Activated CD8-positive, alpha-beta memory T cell treated with anti-CD3 and anti-CD28 coated beads for 48 hours (primary cell): Measurements from ENCODE around the gene CPN2.

ENCODE experiments used
- DNase-seq, 3 experiments: peaks; one replicate each; pipeline ENCODE4 v3.0.0-alpha.2; 2020; ENCODE audit warnings: low read depth in 2 of 3, low spot score in 2 of 3

CPN2 gene

DNA sequence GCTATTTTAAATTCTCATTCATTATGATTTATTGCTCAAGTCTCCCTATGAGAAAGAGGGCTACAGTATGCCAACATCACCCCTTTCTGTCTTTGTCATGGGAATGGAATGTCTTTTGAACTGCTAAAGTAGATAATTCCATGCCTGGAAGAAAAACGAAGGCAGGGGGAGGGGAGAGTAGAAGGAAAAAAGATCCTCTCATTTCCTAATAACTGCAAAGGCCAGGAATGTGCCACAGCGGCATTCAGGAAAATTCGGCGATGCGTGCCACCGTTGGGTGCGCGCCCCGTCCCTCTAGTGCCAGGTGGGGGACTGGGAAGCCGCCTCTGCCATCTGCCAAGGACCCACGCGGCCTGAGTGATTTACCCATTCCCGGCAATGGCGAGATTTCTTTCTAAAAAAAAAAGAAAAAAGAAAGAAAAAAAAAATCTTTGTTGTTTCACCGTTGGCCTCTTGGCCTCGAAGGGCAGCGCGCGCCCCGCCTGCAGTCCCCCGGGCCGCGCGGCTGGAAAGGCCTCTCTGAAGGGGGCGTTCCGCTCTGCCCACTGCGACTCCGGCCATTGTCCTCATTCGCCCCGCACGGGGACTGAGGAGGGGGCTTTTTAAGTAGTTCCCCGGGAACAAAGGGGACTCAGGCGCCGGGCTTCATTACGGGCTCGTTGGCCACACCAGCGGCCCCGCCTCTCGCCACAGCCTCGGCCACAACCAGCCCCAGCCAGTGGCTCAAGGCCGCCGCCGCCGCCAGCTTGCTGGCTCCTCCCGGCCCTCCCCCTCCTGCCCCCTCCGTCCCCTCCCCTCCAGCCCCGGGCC is 54.5 kb downstream of the CPN2 start:
- DNase-seq = no peak

DNA sequence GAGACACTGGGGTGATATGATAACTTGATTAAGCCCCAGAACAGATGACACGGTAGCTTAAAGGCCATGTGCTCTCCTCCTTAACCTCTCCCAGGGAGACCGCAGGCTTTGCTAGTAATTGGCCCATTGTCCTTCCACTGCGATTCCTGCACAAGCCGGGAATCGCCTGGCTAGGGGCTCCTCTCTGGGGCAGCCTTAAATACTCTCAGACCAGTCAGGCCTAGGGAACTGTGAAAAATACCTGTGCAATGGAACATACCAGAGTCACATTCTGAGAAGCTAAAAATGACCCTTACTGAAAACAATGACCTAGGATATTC is 56.3 kb downstream of the CPN2 start:
- DNase-seq = no peak

DNA sequence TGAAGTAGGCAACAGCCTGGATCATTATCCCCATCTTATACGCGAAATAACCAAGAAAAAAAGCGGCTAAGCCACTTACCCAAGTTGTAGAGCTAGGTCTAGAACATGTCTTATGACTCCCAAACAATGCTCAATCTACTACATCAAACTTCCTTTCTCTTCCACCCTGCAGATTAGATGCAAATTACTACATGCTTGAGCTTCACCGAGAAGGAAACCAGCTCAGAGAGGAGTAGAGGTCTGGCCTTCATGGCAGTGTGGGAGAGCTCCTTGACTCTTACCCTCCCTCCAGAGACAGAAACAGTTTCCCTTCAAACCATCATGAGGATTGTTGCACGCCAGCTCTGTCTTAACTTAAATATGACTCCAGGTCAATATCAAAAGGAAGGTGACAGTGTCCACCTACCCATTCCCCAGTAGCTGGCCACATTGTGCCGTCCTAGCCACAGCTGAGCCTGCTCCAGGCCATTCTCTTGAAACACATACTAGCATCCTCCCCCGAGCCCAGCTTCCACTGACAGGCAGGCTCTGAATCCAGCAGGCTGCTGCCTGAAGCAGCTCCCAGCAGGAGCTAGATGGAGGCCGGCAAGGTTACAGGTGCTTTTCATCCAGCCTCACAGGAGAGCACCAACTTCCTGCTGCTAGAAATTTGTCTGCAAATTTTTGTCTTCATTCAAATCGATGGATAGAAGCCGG is 56.8 kb downstream of the CPN2 start:
- no peak for DNase-seq

DNA sequence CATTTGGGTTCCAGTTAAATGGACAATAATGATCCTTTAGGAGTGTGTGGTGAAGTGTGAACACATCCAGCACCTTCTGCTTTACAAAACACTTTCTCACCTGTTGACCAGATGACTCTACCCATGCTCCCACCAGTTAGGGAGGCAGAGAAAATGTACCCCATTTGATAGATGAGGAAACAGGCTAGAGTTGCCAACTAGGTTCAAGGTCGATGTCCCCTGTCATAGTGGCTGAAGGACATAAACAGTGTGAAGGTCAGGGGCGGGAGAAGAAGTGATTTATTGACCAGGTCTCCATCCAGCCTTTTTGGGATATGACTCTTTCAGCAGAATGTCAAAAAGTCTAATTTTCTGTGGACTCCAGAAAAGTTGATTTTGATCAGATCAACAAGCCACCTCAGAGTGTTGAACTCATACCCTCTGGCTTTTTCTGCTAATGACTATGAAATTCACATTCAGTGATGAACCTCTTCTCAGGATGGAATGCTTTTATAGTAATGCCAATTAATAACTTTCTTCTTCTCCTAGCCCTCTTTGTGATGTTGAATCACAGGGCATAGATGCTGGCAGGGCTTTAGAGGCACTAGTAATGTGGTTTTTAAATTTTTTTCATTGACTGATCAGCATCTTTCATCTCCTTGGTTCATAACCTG is 57.5 kb downstream of the CPN2 start:
- no peak for DNase-seq

DNA sequence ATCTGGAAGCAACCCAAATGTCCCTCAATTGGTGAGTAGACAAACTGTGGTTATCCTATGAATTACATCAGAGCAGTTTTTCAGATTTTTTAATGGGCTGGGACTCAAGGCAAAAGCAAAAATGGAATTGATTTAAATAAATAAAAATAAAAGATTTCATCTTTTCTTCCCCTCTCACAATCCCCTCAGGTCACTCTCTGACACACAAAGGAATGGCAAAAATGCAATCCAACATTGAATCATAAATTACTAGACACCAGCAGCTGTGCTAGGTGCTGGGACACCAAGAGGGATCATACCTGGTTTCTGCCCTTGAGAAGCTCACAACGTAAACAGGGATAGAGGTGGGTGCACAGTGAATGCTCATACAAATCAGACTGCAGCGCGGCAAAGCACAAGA is 58.8 kb downstream of the CPN2 start:
- no peak for DNase-seq
